Measurements from ENCODE around the gene NOC2L.

DNA sequence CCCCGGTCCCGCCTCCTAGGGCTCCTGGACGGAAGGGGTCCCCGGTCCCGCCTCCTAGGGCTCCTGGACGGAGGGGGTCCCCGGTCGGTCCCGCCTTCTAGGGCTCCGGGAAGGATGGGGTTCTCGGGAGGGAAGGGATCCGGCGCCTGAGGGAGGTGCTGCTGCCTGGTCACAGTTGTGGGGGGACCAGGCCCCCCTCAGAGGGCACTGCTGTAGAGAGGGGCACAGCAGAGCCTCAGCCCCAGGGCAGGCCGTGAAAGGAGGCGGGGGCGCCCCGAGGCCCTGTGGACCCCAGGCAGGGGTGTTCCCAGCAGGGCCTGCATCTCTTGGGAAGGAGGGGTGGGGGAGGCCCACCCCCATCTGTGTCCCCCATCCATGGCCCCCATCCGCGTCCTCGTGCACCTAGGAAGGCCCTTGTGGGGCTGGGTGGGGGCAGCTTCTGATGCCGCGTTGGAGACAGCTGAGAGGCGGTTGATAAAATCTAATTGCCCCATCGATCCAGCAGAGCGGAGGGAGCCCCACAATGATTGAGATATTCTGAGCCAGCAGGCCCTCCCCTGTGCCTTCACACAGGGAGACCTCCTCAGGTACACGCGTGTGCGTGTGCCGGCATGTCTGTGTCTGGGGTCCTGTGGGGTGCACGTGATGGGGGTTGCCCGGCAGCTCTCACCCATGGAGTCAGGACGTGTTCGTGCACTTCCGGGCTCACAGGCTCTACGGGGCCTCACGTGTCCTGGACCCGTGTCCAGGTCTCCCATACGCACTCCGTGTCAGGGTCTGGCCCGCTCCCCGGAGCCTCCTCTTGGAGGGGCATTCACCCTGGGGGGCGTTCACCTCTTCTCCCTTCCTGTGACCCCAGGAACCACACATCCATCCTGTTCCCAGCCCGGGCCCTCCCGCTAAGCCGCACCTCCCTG lies 22.4 kb downstream of the NOC2L start:
- no peak for TF ChIP-seq EP300 (IDR thresholded peaks at IDR 0.05)
- TF ChIP-seq POLR2AphosphoS5 (IDR thresholded peaks at IDR 0.05), result no peak

All from esophagus muscularis mucosa (tissue), 3 donors.